HepG2 (cell line): ENCODE results near the gene YIPF3. TPM values are rescaled to one million over a fixed set of nuclear protein-coding genes. Genes with fewer than 3 reads are reported as not detected.

Source experiments
- ARNT ChIP-seq: fragments of 450-650 bp; IDR thresholded peaks from 2 replicates; pipeline ENCODE4 v1.6.1; 2017
- DBP ChIP-seq: sonication (generic); formaldehyde crosslinking; IDR thresholded peaks from 2 replicates; pipeline ENCODE4 v1.4.0; 2020; ENCODE audit warnings: missing genetic modification reagents; ENCODE audit errors: not compliant biosample characterization
- GABPA ChIP-seq, 2 experiments: IDR thresholded peaks; 2 replicates each; pipeline ENCODE4 v1.6.1; 2011 to 2016; ENCODE audit warnings: low read depth in 2 of 2, low read length in 1 of 2, missing biosample characterization in 1 of 2, missing genetic modification characterization in 1 of 2
- GZF1 ChIP-seq: sonication (generic); formaldehyde crosslinking; IDR thresholded peaks from 2 replicates; pipeline ENCODE4 v1.5.1; 2020; ENCODE audit warnings: mild to moderate bottlenecking, missing genetic modification reagents
- HES4 ChIP-seq: sonication (generic); formaldehyde crosslinking; IDR thresholded peaks from 2 replicates; pipeline ENCODE4 v1.9.0; 2021; ENCODE audit warnings: mild to moderate bottlenecking, missing genetic modification reagents, borderline replicate concordance
- KLF15 ChIP-seq: sonication (generic); formaldehyde crosslinking; IDR thresholded peaks from 2 replicates; pipeline ENCODE4 v1.8.1; 2023; ENCODE audit warnings: borderline replicate concordance, mild to moderate bottlenecking, inconsistent platforms, missing genetic modification reagents, mixed read lengths
- MLX ChIP-seq: IDR thresholded peaks from 2 replicates; pipeline ENCODE4 v1.6.1; 2016
- SRY ChIP-seq: sonication (generic); formaldehyde crosslinking; IDR thresholded peaks from 2 replicates; pipeline ENCODE4 v1.8.0; 2022; ENCODE audit warnings: mild to moderate bottlenecking, missing genetic modification reagents
- TBX2 ChIP-seq: sonication (generic); formaldehyde crosslinking; IDR thresholded peaks from 2 replicates; pipeline ENCODE4 v1.5.0; 2020; ENCODE audit warnings: missing genetic modification reagents, mild to moderate bottlenecking, borderline replicate concordance
- TGIF2 ChIP-seq: IDR thresholded peaks from 2 replicates; pipeline ENCODE4 v1.6.1; 2016; ENCODE audit warnings: control low read depth, missing compliant biosample characterization
- ZBTB2 ChIP-seq: sonication (generic); formaldehyde crosslinking; IDR thresholded peaks from 2 replicates; pipeline ENCODE4 v1.8.0; 2022; ENCODE audit warnings: low read depth, missing genetic modification reagents
- ZBTB7A ChIP-seq: sonication (generic); formaldehyde crosslinking; IDR thresholded peaks from 2 replicates; pipeline ENCODE4 v1.8.0; 2022; ENCODE audit warnings: mild to moderate bottlenecking, missing genetic modification reagents
- ZIK1 ChIP-seq: sonication (generic); formaldehyde crosslinking; IDR thresholded peaks from 2 replicates; pipeline ENCODE4 v1.5.0; 2020; ENCODE audit warnings: mild to moderate bottlenecking, low read depth, missing genetic modification reagents, borderline replicate concordance
- ZKSCAN8 ChIP-seq: IDR thresholded peaks from 2 replicates; pipeline ENCODE4 v1.6.1; 2016; ENCODE audit warnings: borderline replicate concordance, missing genetic modification reagents, missing compliant biosample characterization
- ZNF10 ChIP-seq: sonication (generic); formaldehyde crosslinking; IDR thresholded peaks from 2 replicates; pipeline ENCODE4 v1.4.0; 2020; ENCODE audit warnings: mild to moderate bottlenecking, low read depth, missing genetic modification reagents, borderline replicate concordance
- ZNF17 ChIP-seq: sonication (generic); formaldehyde crosslinking; IDR thresholded peaks from 2 replicates; pipeline ENCODE4 v1.5.0; 2020; ENCODE audit warnings: mild to moderate bottlenecking, missing genetic modification reagents
- ZNF3 ChIP-seq: IDR thresholded peaks from 2 replicates; pipeline ENCODE4 v1.7.0; 2017; ENCODE audit warnings: inconsistent platforms
- ZNF350 ChIP-seq: sonication (generic); formaldehyde crosslinking; IDR thresholded peaks from 2 replicates; pipeline ENCODE4 v1.4.0; 2020; ENCODE audit warnings: mild to moderate bottlenecking, low read depth, missing genetic modification reagents, borderline replicate concordance
- ZNF496 ChIP-seq: sonication (generic); formaldehyde crosslinking; IDR thresholded peaks from 2 replicates; pipeline ENCODE4 v1.8.1; 2023; ENCODE audit warnings: mild to moderate bottlenecking, moderate library complexity, missing genetic modification reagents; ENCODE audit not compliant: insufficient replicate concordance
- ZNF616 ChIP-seq: sonication (generic); formaldehyde crosslinking; IDR thresholded peaks from 2 replicates; pipeline ENCODE4 v1.5.0; 2020; ENCODE audit warnings: low read depth, mild to moderate bottlenecking, missing genetic modification reagents
- ZNF619 ChIP-seq: sonication (generic); formaldehyde crosslinking; IDR thresholded peaks from 2 replicates; pipeline ENCODE4 v1.4.0; 2020; ENCODE audit warnings: mild to moderate bottlenecking, missing genetic modification reagents
- ZNF749 ChIP-seq: sonication (generic); formaldehyde crosslinking; IDR thresholded peaks from 2 replicates; pipeline ENCODE4 v1.8.0; 2022; ENCODE audit warnings: mild to moderate bottlenecking, missing genetic modification reagents, moderate library complexity, borderline replicate concordance
- polyA plus RNA-seq, 8 experiments: library from polyadenylated mRNA; depleted of rRNA in 3 of 8; stranded (reverse) in 7 of 8; unstranded in 1 of 8; fragments of >200 nt; fragmentation: Illumina TruSeq in 4 of 8; extraction: Trizol in 4 of 8; gene quantifications; 2 replicates each; pipeline versions ENCODE4 v1.2.1 to v1.2.3, GENCODE V29; 2011 to 2016; ENCODE audit warnings: low read depth in 4 of 8, missing spikeins in 1 of 8, mixed read lengths in 1 of 8; ENCODE audit not compliant: insufficient read depth in 1 of 8
- total RNA-seq, 5 experiments: library from RNA; depleted of rRNA; stranded (reverse); fragments of >200 nt; fragmentation: Illumina TruSeq; extraction: Trizol; gene quantifications; 2 replicates each; pipeline ENCODE4 v1.2.3, GENCODE V29; 2016; ENCODE audit warnings: low read depth in 1 of 5
- TF ChIP-seq, protein P1 (sequence below): sonication (generic); formaldehyde crosslinking; IDR thresholded peaks from 2 replicates; pipeline ENCODE4 v1.8.0; 2022; ENCODE audit warnings: missing genetic modification reagents, mild to moderate bottlenecking, inconsistent platforms, borderline replicate concordance
- TF ChIP-seq, protein P2 (sequence below): sonication (generic); formaldehyde crosslinking; IDR thresholded peaks from 2 replicates; pipeline ENCODE4 v1.8.1; 2023; ENCODE audit warnings: missing genetic modification reagents, inconsistent platforms, borderline replicate concordance

The YIPF3 gene
- total and polyA plus RNA-seq, 2 of the 13 experiments (the other 11 are each of a cell fraction or from before 2014, with no cell fraction given): 107 to 206 TPM

DNA sequence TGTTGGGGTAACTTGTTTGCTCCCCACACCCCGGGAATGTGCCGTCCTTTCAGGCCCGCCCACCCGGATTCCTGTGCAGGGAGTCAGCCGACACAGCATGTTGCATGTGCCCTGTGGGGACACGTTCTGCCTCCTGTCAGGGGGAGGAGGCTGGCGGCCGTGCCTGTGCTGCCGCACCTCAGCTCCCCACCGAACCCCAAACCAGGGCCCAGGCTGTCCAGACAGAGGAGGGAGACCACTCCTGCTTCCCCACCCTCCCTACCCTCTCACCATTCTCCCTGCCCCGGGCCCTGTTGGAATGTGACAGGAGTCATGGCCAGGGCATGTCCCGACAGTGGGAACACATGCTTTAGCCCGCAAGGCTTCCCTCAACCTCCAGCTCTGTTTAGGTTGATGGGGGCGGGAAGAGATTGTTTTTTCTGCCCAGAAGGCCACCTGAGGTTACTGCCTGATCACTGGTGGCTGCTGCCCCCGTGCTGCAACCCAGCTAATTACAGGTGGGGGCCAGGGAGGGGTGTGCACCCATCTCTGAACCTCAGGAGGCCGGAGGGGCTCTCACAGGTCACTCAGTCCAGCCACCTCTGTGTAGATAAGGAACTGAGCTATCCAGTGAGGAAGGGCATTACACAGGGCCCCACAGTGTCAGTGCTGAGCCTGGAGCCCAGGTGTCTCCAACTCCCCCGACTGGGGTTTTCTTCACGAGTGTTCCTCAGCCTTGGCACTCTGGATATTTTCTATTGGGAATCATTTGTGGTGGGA is 20.2 kb downstream of the YIPF3 start (continued):
- TF ChIP-seq ZIK1 (CRISPR knock-in tag): no peak
- TF ChIP-seq ZNF350 (CRISPR knock-in tag): peak; percentile 73; the same call in 1 of the 2 replicates
- no peak for TF ChIP-seq ARNT
- TF ChIP-seq ZNF619 (CRISPR knock-in tag): no peak
- peak; percentile 73 for TF ChIP-seq MLX (CRISPR knock-in tag)
- TF ChIP-seq ZNF616 (CRISPR knock-in tag): no peak
- TF ChIP-seq TBX2: peak; percentile 63; the same call in 1 of the 2 replicates
- no peak for TF ChIP-seq GZF1 (CRISPR knock-in tag)
- TF ChIP-seq ZNF496 (CRISPR knock-in tag): no peak
- TF ChIP-seq, protein P1, sequence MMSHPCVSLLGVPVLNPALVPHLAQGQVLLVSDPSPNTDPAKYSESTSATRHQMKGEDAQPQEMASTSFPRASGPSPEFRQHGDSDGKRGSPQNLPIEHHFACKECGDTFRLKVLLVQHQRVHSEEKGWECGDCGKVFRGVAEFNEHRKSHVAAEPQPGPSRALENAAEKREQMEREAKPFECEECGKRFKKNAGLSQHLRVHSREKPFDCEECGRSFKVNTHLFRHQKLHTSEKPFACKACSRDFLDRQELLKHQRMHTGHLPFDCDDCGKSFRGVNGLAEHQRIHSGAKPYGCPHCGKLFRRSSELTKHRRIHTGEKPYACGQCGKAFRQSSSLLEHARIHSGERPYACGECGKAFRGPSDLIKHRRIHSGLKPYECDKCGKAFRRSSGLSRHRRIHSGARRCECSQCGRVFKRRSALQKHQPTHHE (CRISPR knock-in tag): peak; percentile 55; the same call in 1 of the 2 replicates
- TF ChIP-seq SRY (CRISPR knock-in tag): no peak
- peak; percentile 26; the same call in 1 of the 2 replicates for TF ChIP-seq ZKSCAN8
- no peak for TF ChIP-seq GABPA (IDR thresholded peaks at IDR 0.05; ENCODE audit: low read depth, low read length)
- no peak for TF ChIP-seq GABPA (CRISPR knock-in tag; IDR thresholded peaks at IDR 0.05; ENCODE audit: low read depth)
- no peak for TF ChIP-seq DBP (CRISPR knock-in tag)
- TF ChIP-seq, protein P2, sequence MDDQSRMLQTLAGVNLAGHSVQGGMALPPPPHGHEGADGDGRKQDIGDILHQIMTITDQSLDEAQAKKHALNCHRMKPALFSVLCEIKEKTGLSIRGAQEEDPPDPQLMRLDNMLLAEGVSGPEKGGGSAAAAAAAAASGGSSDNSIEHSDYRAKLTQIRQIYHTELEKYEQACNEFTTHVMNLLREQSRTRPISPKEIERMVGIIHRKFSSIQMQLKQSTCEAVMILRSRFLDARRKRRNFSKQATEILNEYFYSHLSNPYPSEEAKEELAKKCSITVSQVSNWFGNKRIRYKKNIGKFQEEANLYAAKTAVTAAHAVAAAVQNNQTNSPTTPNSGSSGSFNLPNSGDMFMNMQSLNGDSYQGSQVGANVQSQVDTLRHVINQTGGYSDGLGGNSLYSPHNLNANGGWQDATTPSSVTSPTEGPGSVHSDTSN (CRISPR knock-in tag): no peak
- no peak for TF ChIP-seq ZNF749 (CRISPR knock-in tag)
- TF ChIP-seq ZNF10 (CRISPR knock-in tag): no peak
- TF ChIP-seq ZNF3 (CRISPR knock-in tag): no peak
- no peak; the same call in 1 of the 2 replicates for TF ChIP-seq ZBTB7A (CRISPR knock-in tag)
- no peak for TF ChIP-seq KLF15
- no peak for TF ChIP-seq ZNF17 (CRISPR knock-in tag)
- TF ChIP-seq HES4 (CRISPR knock-in tag): no peak
- no peak for TF ChIP-seq ZBTB2 (CRISPR knock-in tag)
- peak; percentile 36; the same call in 1 of the 2 replicates for TF ChIP-seq TGIF2
